HFFc6 (cell line): Measurements from ENCODE around the gene HNRNPA2B1. TPM values are rescaled to one million over a fixed set of nuclear protein-coding genes. Genes with fewer than 3 reads are reported as not detected.
A peak's percentile ranks its signal among the peaks of the same experiment; 100 is the strongest.
"Not testable (repeated sequence)": the region's sequence is repeated elsewhere in the genome, so short reads cannot be mapped to it uniquely, and the experiment has no call there.

ENCODE experiments used
- DNase-seq: peaks from one replicate; pipeline ENCODE4 v3.0.0-alpha.2; 2018
- H3K27ac Mint-ChIP-seq: 2 replicates; pipeline ENCODE4 v1.8.0; 2020; ENCODE audit warnings: mild to moderate bottlenecking, mixed read lengths
- H3K27me3 Mint-ChIP-seq: 2 replicates; pipeline ENCODE4 v1.8.0; 2021; ENCODE audit warnings: mild to moderate bottlenecking, moderate library complexity, mixed read lengths; ENCODE audit not compliant: insufficient read depth
- H3K36me3 Mint-ChIP-seq: 2 replicates; pipeline ENCODE4 v1.8.0; 2021; ENCODE audit warnings: low read depth, mixed read lengths
- H3K4me1 Mint-ChIP-seq: 2 replicates; pipeline ENCODE4 v1.8.0; 2020; ENCODE audit warnings: low read depth, mixed read lengths
- H3K4me3 Mint-ChIP-seq: 2 replicates; pipeline ENCODE4 v1.8.0; 2020; ENCODE audit warnings: mild to moderate bottlenecking, moderate library complexity, mixed read lengths
- H3K9me3 Mint-ChIP-seq: 2 replicates; pipeline ENCODE4 v1.8.0; 2020; ENCODE audit warnings: mild to moderate bottlenecking, mixed read lengths
- total RNA-seq, 6 experiments: library from RNA; stranded (reverse); fragmentation: NEBNext Ultra II Directional; extraction: Animal tissue kit (Norgen Biotek cat#: 25700); gene quantifications; 2 replicates in 1 of 6; 3 replicates in 5 of 6; pipeline ENCODE4 v1.2.3, GENCODE V29; 2021
- TF ChIP-seq, protein P1 (sequence below): fragments of 200-600 bp; sonication (generic); IDR thresholded peaks from 2 replicates; pipeline ENCODE4 v1.5.0; 2021; ENCODE audit warnings: antibody characterized with exemption, mild to moderate bottlenecking

Gene HNRNPA2B1
- total RNA-seq, 6 experiments from 2014 or later = 403 to 643 (median 565) TPM

DNA sequence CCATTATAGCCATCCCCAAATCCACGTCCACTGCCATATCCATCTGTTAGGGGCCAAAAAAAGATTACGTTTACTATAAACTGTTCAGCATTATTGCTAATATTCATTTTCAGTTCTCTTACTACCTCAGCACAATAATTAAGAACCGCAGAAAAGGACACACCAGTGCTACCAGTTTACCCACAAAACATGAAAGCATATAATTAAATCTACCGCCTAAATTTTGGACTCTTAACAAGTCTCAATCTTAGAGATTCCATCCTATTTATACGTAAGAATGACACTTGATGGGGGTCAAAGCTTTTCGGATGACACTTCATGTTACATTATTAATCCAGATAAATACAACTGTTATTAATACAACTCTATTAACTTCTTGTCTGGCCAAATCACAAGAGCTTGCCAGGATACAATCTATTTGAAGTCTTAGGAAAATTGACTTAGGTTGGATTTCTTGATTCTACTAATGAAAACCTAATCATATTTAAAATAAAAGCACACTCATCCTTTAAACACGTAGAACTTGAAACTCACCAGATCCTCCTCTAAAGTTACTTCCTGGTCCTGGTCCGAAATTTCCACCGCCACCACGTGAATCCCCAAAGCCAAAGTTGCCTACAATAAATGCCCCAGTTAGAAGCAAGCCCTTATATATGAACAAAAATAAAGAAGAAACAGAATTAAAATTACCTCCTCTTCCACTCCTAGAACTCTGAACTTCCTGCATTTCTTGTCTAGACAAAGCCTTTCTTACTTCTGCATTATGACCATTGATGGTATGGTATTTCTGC lies 4.5 kb downstream of the HNRNPA2B1 start:
- Mint-ChIP-seq H3K4me1 (peaks cover 57% of the 10 kb centered on the region), H3K9me3 (peaks cover 11% of the 10 kb centered on the region), H3K36me3 (peaks cover 84% of the 10 kb centered on the region), H3K27ac (peak overlapping the region; percentile 73), H3K4me3 (peak overlapping the region; percentile 100), H3K27me3 (peaks cover 29% of the 10 kb centered on the region)
- DNase-seq = no peak
- TF ChIP-seq, protein P1, sequence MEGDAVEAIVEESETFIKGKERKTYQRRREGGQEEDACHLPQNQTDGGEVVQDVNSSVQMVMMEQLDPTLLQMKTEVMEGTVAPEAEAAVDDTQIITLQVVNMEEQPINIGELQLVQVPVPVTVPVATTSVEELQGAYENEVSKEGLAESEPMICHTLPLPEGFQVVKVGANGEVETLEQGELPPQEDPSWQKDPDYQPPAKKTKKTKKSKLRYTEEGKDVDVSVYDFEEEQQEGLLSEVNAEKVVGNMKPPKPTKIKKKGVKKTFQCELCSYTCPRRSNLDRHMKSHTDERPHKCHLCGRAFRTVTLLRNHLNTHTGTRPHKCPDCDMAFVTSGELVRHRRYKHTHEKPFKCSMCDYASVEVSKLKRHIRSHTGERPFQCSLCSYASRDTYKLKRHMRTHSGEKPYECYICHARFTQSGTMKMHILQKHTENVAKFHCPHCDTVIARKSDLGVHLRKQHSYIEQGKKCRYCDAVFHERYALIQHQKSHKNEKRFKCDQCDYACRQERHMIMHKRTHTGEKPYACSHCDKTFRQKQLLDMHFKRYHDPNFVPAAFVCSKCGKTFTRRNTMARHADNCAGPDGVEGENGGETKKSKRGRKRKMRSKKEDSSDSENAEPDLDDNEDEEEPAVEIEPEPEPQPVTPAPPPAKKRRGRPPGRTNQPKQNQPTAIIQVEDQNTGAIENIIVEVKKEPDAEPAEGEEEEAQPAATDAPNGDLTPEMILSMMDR = no peak

DNA sequence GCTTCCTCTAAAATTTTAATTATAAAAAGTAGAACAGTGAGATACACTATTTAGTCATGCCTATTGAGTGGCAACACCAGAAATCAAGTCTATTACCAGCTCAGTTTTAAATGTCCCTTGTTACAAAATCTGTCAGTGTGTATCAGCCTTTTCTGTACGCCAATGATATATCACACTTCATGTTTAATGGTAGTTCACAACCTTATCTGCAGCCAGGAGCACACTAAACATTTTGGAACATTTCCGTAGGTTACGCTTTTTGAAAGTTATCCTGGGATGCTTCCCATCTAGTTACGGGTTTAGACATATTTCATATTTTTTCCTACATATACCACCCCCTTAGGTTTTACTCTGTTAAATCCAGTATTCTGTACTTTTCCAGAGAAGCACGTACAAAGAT lies 5.4 kb downstream of the HNRNPA2B1 start:
- Mint-ChIP-seq H3K27ac (peak overlapping the region; percentile 73), H3K4me3 (peak overlapping the region; percentile 100), H3K27me3 (peaks cover 26% of the 10 kb centered on the region), H3K36me3 (peaks cover 88% of the 10 kb centered on the region), H3K4me1 (peaks cover 65% of the 10 kb centered on the region), H3K9me3 (peaks cover 7% of the 10 kb centered on the region)
- DNase-seq = no peak
- TF ChIP-seq, protein P1 = no peak

DNA sequence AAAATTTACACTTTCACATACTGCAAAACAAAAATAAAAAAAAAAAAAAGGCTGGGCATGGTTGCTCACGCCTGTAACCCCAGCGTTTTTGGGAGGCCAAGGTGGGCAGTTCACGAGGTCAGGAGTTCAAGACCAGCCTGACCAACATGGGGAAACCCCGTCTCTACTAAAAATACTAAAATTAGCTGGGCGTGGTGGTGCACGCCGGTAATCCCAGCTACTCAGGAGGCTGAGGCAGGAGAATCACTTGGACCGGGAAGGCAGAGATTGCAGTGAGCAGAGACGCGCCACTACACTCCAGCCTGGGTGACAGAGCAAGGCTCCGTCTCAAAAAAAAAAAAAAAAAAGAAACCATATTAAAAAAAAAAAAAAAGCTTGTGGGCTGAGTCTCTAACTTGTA lies 5.8 kb downstream of the HNRNPA2B1 start:
- peak overlapping the region; percentile 79 for H3K27ac Mint-ChIP-seq
- H3K4me3 Mint-ChIP-seq = peak overlapping the region; percentile 60; the same call in 1 of the 2 replicates
- not testable (repeated sequence) for DNase-seq, H3K9me3 Mint-ChIP-seq
- H3K36me3 Mint-ChIP-seq = peaks cover 88% of the 10 kb centered on the region
- peaks cover 22% of the 10 kb centered on the region for H3K27me3 Mint-ChIP-seq
- H3K4me1 Mint-ChIP-seq = peaks cover 67% of the 10 kb centered on the region

DNA sequence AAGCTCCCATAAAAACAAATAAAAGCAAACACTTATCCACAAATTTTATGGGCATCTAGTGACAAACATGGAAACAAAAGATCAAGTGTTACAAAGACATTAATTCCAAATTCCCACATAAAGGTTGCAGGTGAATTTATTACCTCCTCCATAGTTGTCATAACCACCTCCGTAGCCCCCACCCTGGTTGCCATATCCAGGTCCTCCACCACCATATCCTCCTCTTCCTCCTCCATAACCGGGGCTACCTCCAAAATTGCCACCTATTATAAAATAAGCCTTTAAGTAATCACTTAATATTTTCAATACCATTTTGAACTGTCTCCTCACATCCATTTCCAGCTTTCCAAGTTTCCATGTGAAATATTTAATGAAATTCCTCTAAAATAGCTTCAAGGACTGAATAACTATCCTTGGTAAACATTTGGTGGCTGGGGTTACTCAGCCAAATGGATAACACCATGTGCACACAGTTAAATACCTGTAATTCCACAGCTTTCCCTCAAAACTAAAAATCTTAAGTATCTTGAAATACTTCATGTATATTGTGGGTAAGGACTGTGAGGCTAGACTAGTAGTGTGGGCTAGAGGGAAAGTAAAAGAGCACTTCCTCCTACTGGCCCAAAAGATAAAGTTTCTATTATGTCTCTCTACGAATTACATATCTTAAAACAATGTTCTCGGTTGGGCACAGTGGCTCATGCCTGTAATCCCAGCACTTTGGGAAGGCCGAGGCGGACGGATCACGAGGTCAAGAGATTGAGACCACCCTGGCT lies 6.9 kb downstream of the HNRNPA2B1 start:
- Mint-ChIP-seq H3K36me3 (peaks cover 87% of the 10 kb centered on the region), H3K4me3 (peak overlapping the region; percentile 60)
- TF ChIP-seq, protein P1 = no peak

DNA sequence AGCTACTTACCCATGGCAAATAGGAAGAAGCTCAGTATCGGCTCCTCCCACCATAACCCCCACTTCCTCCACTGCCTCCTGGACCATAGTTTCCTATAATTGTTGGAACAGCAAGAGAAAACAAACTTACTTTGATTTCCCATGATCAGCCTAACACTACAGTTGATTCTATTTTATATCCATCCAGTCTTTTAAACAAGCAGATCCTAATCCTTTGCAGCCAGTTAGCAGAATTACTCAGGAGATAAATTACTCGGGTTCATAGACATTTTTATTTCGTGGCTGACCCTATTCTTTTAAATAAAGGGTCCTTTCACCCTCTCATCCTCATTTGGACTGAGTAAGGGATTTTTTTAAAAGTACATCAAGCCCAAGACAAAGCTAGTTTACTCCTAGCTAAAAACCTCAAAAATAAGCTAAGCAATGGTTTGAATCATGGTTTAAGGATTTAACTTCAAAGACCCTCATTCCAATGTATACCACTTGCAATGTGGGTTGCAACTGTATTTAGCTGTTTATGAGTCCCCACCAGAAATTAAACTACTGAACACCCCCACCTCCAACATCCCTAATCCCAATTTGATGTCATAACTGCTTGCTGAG lies 8.0 kb downstream of the HNRNPA2B1 start:
- H3K4me3 Mint-ChIP-seq = peak overlapping the region; percentile 60
- H3K27ac Mint-ChIP-seq = peak overlapping the region; percentile 79
- no peak for DNase-seq
- TF ChIP-seq, protein P1 = no peak
- H3K4me1 Mint-ChIP-seq = peaks cover 84% of the 10 kb centered on the region
- peaks cover 11% of the 10 kb centered on the region for H3K27me3 Mint-ChIP-seq
- H3K36me3 Mint-ChIP-seq = peaks cover 89% of the 10 kb centered on the region
- H3K9me3 Mint-ChIP-seq = no peaks in the 10 kb centered on the region

More for the DNA sequence above, 6.9 kb downstream of the HNRNPA2B1 start:
- no peaks in the 10 kb centered on the region for H3K9me3 Mint-ChIP-seq
- H3K27ac Mint-ChIP-seq = peak overlapping the region; percentile 79
- H3K27me3 Mint-ChIP-seq = peaks cover 12% of the 10 kb centered on the region
- no peak for DNase-seq
- peaks cover 77% of the 10 kb centered on the region for H3K4me1 Mint-ChIP-seq
